ENCODE measurements around the gene ZNF143. TPM values are rescaled to one million over a fixed set of nuclear protein-coding genes. Genes with fewer than 3 reads are reported as not detected.

ZNF143 gene
- total RNA-seq, 3 donors from 2014 or later: 20.3 to 40.3 (median 23.6) TPM

GRCh38 chr11:9490376-9490775, 29.6 kb downstream of the ZNF143 start:
- no peak for ATAC-seq
- DNase-seq: no peak
- peaks cover 4% of the 10 kb centered on the region for H3K36me3 ChIP-seq (ENCODE audit: low read depth)

DNA sequence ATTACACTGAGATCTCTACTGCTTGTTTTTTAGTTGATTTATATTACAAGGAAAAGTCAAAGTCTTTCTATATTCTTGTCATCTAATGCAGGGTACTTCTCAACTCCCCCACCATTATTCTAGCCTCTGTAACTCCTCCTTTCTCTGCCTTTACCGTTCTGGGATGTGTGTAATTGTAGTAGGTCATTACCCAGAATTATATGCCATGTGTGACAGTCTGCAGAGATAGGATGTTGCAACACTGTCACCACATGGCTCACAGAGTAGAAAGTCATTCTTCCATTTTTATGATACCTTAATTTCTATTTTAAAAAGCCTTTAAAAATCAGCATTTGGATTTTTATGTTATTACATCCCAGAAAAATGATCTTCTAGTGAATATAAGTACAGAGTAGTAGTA, 32.7 kb downstream of the ZNF143 start:
- H3K9me3 ChIP-seq: no peaks in the 10 kb centered on the region
- no peak for DNase-seq
- intact Hi-C loops (cut with DNase I, micrococcal nuclease): no loop called here
- no peak overlapping the region for H3K4me3 ChIP-seq
- ATAC-seq: no peak
- H3K4me1 ChIP-seq (ENCODE audit: low read depth): peaks cover 3% of the 10 kb centered on the region
- peaks cover 4% of the 10 kb centered on the region for H3K36me3 ChIP-seq (ENCODE audit: low read depth)
- TF ChIP-seq CTCF (IDR thresholded peaks at IDR 0.05): no peak

More at GRCh38 chr11:9490376-9490775, 29.6 kb downstream of the ZNF143 start:
- intact Hi-C loops (cut with DNase I, micrococcal nuclease): no loop called here
- no peaks in the 10 kb centered on the region for H3K4me1 ChIP-seq (ENCODE audit: low read depth)
- H3K4me3 ChIP-seq: no peak overlapping the region
- H3K9me3 ChIP-seq: no peaks in the 10 kb centered on the region
- no peak for TF ChIP-seq CTCF (IDR thresholded peaks at IDR 0.05)

GRCh38 chr11:9494316-9494715, 33.5 kb downstream of the ZNF143 start:
- TF ChIP-seq CTCF (IDR thresholded peaks at IDR 0.05): no peak
- Histone ChIP-seq H3K9me3 (no peaks in the 10 kb centered on the region), H3K4me3 (no peak overlapping the region), H3K4me1 (ENCODE audit: low read depth) (peaks cover 7% of the 10 kb centered on the region), H3K36me3 (ENCODE audit: low read depth) (peaks cover 6% of the 10 kb centered on the region)
- no peak for ATAC-seq
- intact Hi-C loops (cut with DNase I, micrococcal nuclease): no loop called here
- DNase-seq: no peak

GRCh38 chr11:9495803-9496514, 35.1 kb downstream of the ZNF143 start:
- no peak for TF ChIP-seq CTCF (IDR thresholded peaks at IDR 0.05)
- peaks cover 6% of the 10 kb centered on the region for H3K36me3 ChIP-seq (ENCODE audit: low read depth)
- no peak for ATAC-seq
- intact Hi-C loops (cut with DNase I, micrococcal nuclease): no loop called here
- H3K4me1 ChIP-seq (ENCODE audit: low read depth): peaks cover 7% of the 10 kb centered on the region
- no peaks in the 10 kb centered on the region for H3K9me3 ChIP-seq
- no peak for DNase-seq
- H3K4me3 ChIP-seq: no peak overlapping the region

DNA sequence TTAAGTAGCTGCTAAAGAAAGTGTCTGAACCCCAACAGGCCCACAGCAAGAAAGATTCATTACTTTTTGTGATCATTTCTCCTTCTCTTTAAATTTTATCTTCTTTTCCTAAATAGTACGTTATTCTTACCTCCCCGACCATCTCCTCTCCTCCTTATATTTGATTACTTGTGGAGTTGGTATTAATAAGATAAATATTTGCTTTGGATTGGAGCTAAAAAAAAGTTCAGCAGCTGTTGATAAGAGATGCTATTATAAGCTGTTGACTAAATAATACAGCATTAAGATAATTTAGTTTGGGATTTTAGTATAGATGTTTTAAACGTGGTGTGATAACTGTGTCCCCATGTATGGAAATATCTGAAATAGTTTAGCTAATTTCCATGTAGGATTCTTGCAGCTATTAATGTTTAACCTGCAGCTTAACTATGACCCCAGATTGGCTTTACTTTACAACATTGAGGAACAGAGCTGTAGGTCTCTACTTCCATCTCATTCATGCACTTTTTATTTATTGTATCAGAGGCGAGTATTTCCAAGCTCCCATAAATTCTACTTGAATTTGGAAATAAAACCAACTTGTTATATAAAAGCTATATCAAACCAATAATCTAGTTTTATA, 37.8 kb downstream of the ZNF143 start:
- intact Hi-C loops (cut with DNase I, micrococcal nuclease): no loop called here
- Histone ChIP-seq H3K9me3 (no peaks in the 10 kb centered on the region), H3K36me3 (ENCODE audit: low read depth) (peaks cover 3% of the 10 kb centered on the region), H3K4me3 (no peak overlapping the region), H3K4me1 (ENCODE audit: low read depth) (peaks cover 7% of the 10 kb centered on the region)
- ATAC-seq: no peak
- TF ChIP-seq CTCF (IDR thresholded peaks at IDR 0.05): no peak
- no peak for DNase-seq
